HepG2 (cell line): ENCODE measurements around the gene ARPC3. TPM values are rescaled to one million over a fixed set of nuclear protein-coding genes. Genes with fewer than 3 reads are reported as not detected.
"Not testable (repeated sequence)": the region's sequence is repeated elsewhere in the genome, so short reads cannot be mapped to it uniquely, and the experiment has no call there.

Experiments
- ATAC-seq: fragments of 200-7000 bp; cut with Tn5 transposase; 3 replicates; pipeline ENCODE4 v1.9.1; 2020; ENCODE audit warnings: mild to moderate bottlenecking, moderate library complexity
- BruUV-seq: library from RNA; stranded (reverse); fragments of 400-500 nt; replicated peaks from 2 replicates; lab custom pipeline; 2021; lab: Mats Ljungman, UMichigan
- CTCF ChIA-PET: fragments of 300-600 bp; formaldehyde crosslinking; extraction: SDS; loops from one replicate; lab custom pipeline; 2021; ENCODE audit warnings: low total read pairs, inconsistent platforms, low intra/inter-chr PET ratio; lab: Yijun Ruan, JAX
- POLR2A ChIA-PET: fragments of 350-600 bp; sonication (Branson Sonifier 250); formaldehyde crosslinking; loops from one replicate; lab custom pipeline; 2020; ENCODE audit warnings: antibody characterized with exemption, inconsistent platforms; lab: Yijun Ruan, JAX
- DNase-seq: peaks from one replicate; pipeline ENCODE4 v3.0.0-alpha.2; 2015; ENCODE audit warnings: low spot score
- FAIRE-seq: peaks from 3 replicates; lab custom pipeline; 2011; peaks lifted over from hg19 to GRCh38; lab: Jason Lieb, UNC
- H2AFZ ChIP-seq: one replicate; pipeline ENCODE4 v1.6.1; 2011; ENCODE audit warnings: low read length, inconsistent platforms
- H3K27ac ChIP-seq: fragments of 300-600 bp; 3 replicates; pipeline ENCODE4 v1.8.0; 2011; ENCODE audit warnings: mixed run types, mild to moderate bottlenecking, mixed read lengths, low read length, inconsistent platforms; ENCODE audit not compliant: insufficient read depth; ENCODE audit errors: extremely low read length
- H3K27me3 ChIP-seq, 2 experiments: fragments of 200-600 bp in 1 of 2; 2 replicates in 1 of 2; 3 replicates in 1 of 2; pipeline versions ENCODE4 v1.6.0 to v1.8.0; 2011; ENCODE audit warnings: low read length in 2 of 2, mild to moderate bottlenecking in 2 of 2, moderate library complexity in 2 of 2, inconsistent platforms in 1 of 2; ENCODE audit not compliant: insufficient read depth in 2 of 2, control insufficient read depth in 1 of 2
- H3K36me3 ChIP-seq, 2 experiments: fragments of 200-600 bp in 1 of 2; replicated peaks in 1 of 2; 2 replicates in 1 of 2; 3 replicates in 1 of 2; pipeline versions ENCODE4 v1.5.1 to v1.8.0; 2011; ENCODE audit warnings: low read length in 2 of 2, inconsistent platforms in 1 of 2; ENCODE audit not compliant: insufficient read depth in 2 of 2, control insufficient read depth in 1 of 2
- H3K4me1 ChIP-seq: 2 replicates; pipeline ENCODE4 v1.5.1; 2012; ENCODE audit warnings: low read length, inconsistent platforms; ENCODE audit not compliant: insufficient read depth
- H3K4me2 ChIP-seq: 2 replicates; pipeline ENCODE4 v1.6.0; 2011; ENCODE audit warnings: low read depth, low read length, inconsistent platforms
- H3K4me3 ChIP-seq, 3 experiments: fragments of 200-600 bp in 1 of 3; sonication (generic), shearing (Covaris generic) in 1 of 3; replicated peaks in 1 of 3; 2 replicates each; pipeline ENCODE4 v1.5.1; 2011 to 2016; ENCODE audit warnings: low read length in 3 of 3, inconsistent platforms in 2 of 3, low read depth in 2 of 3, mild to moderate bottlenecking in 2 of 3, control low read depth in 1 of 3, mixed read lengths in 1 of 3; ENCODE audit not compliant: insufficient read depth in 1 of 3
- H3K79me2 ChIP-seq: one replicate; pipeline ENCODE4 v1.6.1; 2011; ENCODE audit warnings: low read length, inconsistent platforms; ENCODE audit not compliant: insufficient read depth
- H3K9ac ChIP-seq: 2 replicates; pipeline ENCODE4 v1.6.0; 2011; ENCODE audit warnings: mild to moderate bottlenecking, low read depth, low read length, inconsistent platforms; ENCODE audit not compliant: insufficient read depth
- H3K9me3 ChIP-seq: 2 replicates; pipeline ENCODE4 v1.5.1; 2012; ENCODE audit warnings: mild to moderate bottlenecking, low read length
- H4K20me1 ChIP-seq: 2 replicates; pipeline ENCODE4 v1.6.0; 2011; ENCODE audit warnings: inconsistent platforms, mild to moderate bottlenecking, low read length, moderate library complexity; ENCODE audit not compliant: insufficient read depth
- HNRNPLL ChIP-seq: fragments of 200-400 bp; formaldehyde crosslinking; IDR thresholded peaks from 2 replicates; pipeline ENCODE4 v1.6.1; 2017; ENCODE audit warnings: mild to moderate bottlenecking, low read depth, low read length; ENCODE audit not compliant: poor library complexity, severe bottlenecking
- MIER3 ChIP-seq: IDR thresholded peaks from 2 replicates; pipeline ENCODE4 v1.6.1; 2016; ENCODE audit warnings: missing compliant biosample characterization, borderline replicate concordance
- MZF1 ChIP-seq: sonication (generic); formaldehyde crosslinking; IDR thresholded peaks from 2 replicates; pipeline ENCODE4 v1.8.1; 2023; ENCODE audit warnings: mild to moderate bottlenecking, missing genetic modification reagents, borderline replicate concordance
- WGBS: methylation state at CpG from one replicate; pipeline ENCODE4 v1.1.6; 2017; ENCODE audit warnings: low lambda C conversion rate; 5-methylcytosine and 5-hydroxymethylcytosine counted together
- in situ Hi-C: cut with HindIII; loops from 2 replicates; pipeline ENCODE4 v1.10.0; 2017; ENCODE audit warnings: low pct_unique_long_range_greater_than_20kb; ENCODE audit not compliant: extremely low pct_ligation_motif_present
- intact Hi-C: fragments of 100-400 bp; cut with micrococcal nuclease; formaldehyde crosslinking; loops from one replicate; pipeline ENCODE4 v1.10.0; 2022; ENCODE audit not compliant: unreplicated experiment
- polyA plus RNA-seq, 8 experiments: library from polyadenylated mRNA; depleted of rRNA in 3 of 8; stranded (reverse) in 7 of 8; unstranded in 1 of 8; fragments of >200 nt; fragmentation: Illumina TruSeq in 4 of 8; extraction: Trizol in 4 of 8; gene quantifications; 2 replicates each; pipeline versions ENCODE4 v1.2.1 to v1.2.3, GENCODE V29; 2011 to 2016; ENCODE audit warnings: low read depth in 4 of 8, missing spikeins in 1 of 8, mixed read lengths in 1 of 8; ENCODE audit not compliant: insufficient read depth in 1 of 8
- total RNA-seq, 5 experiments: library from RNA; depleted of rRNA; stranded (reverse); fragments of >200 nt; fragmentation: Illumina TruSeq; extraction: Trizol; gene quantifications; 2 replicates each; pipeline ENCODE4 v1.2.3, GENCODE V29; 2016; ENCODE audit warnings: low read depth in 1 of 5

The ARPC3 gene
- total and polyA plus RNA-seq, 2 of the 13 experiments (the other 11 are each of a cell fraction or from before 2014, with no cell fraction given): 32.7 to 234 TPM

DNA sequence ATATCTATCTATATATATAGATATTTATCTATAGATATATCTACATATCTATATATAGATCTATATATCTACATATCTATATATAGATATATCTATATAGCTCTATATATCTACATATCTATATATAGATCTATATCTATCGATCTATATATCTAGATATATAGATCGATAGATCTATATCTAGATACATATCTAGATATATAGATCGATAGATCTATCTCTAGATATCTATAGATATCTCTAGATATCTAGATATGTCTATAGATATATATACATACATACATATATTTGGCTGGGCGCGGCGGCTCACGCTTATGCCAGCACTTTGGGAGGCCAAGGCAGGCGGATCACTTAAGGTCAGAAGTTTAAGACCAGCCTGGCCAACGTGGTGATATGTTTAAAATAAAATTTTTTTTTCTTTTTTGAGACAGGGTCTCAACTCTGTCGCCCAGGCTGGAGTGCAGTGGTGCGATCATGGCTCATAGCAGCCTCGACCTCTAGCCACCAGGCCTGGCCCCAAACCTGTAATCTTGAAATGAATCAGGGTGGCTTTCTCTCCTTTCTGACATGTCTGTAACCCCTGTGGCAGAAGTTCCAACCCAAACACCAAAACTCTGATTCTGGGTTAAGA, 18.1 kb downstream of the ARPC3 start:
- H3K36me3 ChIP-seq: peaks cover under 1 to 14% of the 10 kb centered on the region in 2 experiments; a peak in 2 of 5 replicates
- ChIA-PET POLR2A (interaction anchor here (0.9 to 1.5 kb wide), 8 partner anchors 17 to 340 kb away, joined by 3 to 15 read pairs (median 3); partner anchors contain the start of genes ARPC3, ATP2A2, FAM216A and GPN3), CTCF (interaction anchor here (1.2 to 2.0 kb wide), 3 partner anchors 29 to 332 kb away, joined by 5 to 7 read pairs (median 6); partner anchors contain the start of gene ANAPC7)
- H3K27ac ChIP-seq: no peak overlapping the region
- H4K20me1 ChIP-seq: no peaks in the 10 kb centered on the region
- no peak overlapping the region; the same call in 1 of the 2 replicates for H3K4me2 ChIP-seq
- intact Hi-C loops: loop anchor here (2.0 to 5.0 kb wide), 2 partner anchors 75 to 331 kb away; no protein-coding TSS in a partner anchor
- no peak for TF ChIP-seq MZF1 (CRISPR knock-in tag)
- no peak for TF ChIP-seq MIER3 (CRISPR knock-in tag)
- peak; percentile 5 for TF ChIP-seq HNRNPLL
- WGBS: 89% methylated on average over 12 of the region's 12 CpGs
- no peaks in the 10 kb centered on the region for H3K27me3 ChIP-seq
- ATAC-seq: no peak
- no TSS peak for BruUV-seq
- H3K79me2 ChIP-seq: no peaks in the 10 kb centered on the region
- in situ Hi-C loops: loop anchor here (25.0 kb wide), 1 partner anchor 320 kb away; the partner anchor contains the start of gene IFT81
- DNase-seq: no peak
- peak overlapping the region in 2 of 3 experiments; percentile 57 to 59; a peak in 2 of 6 replicates for H3K4me3 ChIP-seq
- no peaks in the 10 kb centered on the region for H3K9me3 ChIP-seq
- no peak for FAIRE-seq
- H3K9ac ChIP-seq: no peak overlapping the region
- H2AFZ ChIP-seq: no peak overlapping the region
- no peaks in the 10 kb centered on the region for H3K4me1 ChIP-seq

DNA sequence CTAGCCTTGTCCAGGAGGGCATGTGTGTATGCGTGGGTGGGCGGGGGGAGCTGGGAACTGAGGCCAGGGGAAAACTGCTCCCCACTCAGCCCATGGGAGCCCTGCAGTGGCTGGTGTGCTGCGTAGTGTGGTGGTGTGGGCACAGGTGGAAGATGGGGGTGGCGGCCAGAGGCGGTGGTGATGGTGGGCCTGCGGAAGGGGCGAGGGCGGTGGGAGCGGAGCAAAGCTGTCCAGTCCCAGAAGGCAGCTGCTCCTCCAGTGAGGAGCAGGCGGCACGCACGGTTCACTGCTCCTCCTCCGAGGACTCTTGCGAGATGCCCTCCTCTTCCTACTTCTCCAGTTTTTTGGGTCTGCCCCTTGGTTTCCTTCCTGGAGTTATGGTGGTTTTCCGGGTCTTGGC, 20.5 kb downstream of the ARPC3 start:
- H3K4me2 ChIP-seq, BruUV-seq, H3K79me2 ChIP-seq, CTCF ChIA-PET, H3K9me3 ChIP-seq, H3K27me3 ChIP-seq, FAIRE-seq, H4K20me1 ChIP-seq, H3K27ac ChIP-seq, H3K4me1 ChIP-seq, H2AFZ ChIP-seq, H3K4me3 ChIP-seq, DNase-seq, POLR2A ChIA-PET, H3K9ac ChIP-seq, H3K36me3 ChIP-seq: not testable (repeated sequence)
- in situ Hi-C loops: loop anchor here (25.0 kb wide), 1 partner anchor 317 kb away; the partner anchor contains the start of gene IFT81
- intact Hi-C loops: loop anchor here (2.0 to 5.0 kb wide), 2 partner anchors 72 to 329 kb away; no protein-coding TSS in a partner anchor
- ATAC-seq: 0 out of 3 replicates have a peak, but pooled peaks have one; percentile 10
- 73% methylated on average over 15 of the region's 15 CpGs for WGBS
